DOHH2 (cell line): ENCODE results near the gene PTGFR.

Experiments used
- H3F3A ChIP-seq: fragments of 200-600 bp; sonication (generic), shearing (Covaris generic); 2 replicates; pipeline ENCODE4 v1.6.0; 2016; ENCODE audit warnings: antibody characterized with exemption, mild to moderate bottlenecking; ENCODE audit not compliant: control insufficient read depth, insufficient read depth
- H3K27ac ChIP-seq: fragments of 200-600 bp; sonication (generic); 2 replicates; pipeline ENCODE4 v1.5.1; 2014; ENCODE audit warnings: low read depth, mild to moderate bottlenecking, low read length, moderate library complexity
- H3K27me3 ChIP-seq: fragments of 200-600 bp; sonication (generic); 2 replicates; pipeline ENCODE4 v1.6.1; 2014; ENCODE audit warnings: mild to moderate bottlenecking, low read length, mixed read lengths; ENCODE audit not compliant: control insufficient read depth
- H3K36me3 ChIP-seq: fragments of 200-600 bp; sonication (generic); 2 replicates; pipeline ENCODE4 v1.6.1; 2014; ENCODE audit warnings: mild to moderate bottlenecking, low read length, moderate library complexity, mixed read lengths; ENCODE audit not compliant: control insufficient read depth
- H3K4me1 ChIP-seq: fragments of 200-600 bp; sonication (generic); 2 replicates; pipeline ENCODE4 v1.6.1; 2014; ENCODE audit warnings: mild to moderate bottlenecking, low read length, mixed read lengths; ENCODE audit not compliant: control insufficient read depth
- H3K4me2 ChIP-seq: fragments of 200-600 bp; sonication (generic); 2 replicates; pipeline ENCODE4 v1.6.0; 2014; ENCODE audit warnings: mild to moderate bottlenecking, low read length, moderate library complexity
- H3K4me3 ChIP-seq: fragments of 200-600 bp; sonication (generic); 2 replicates; pipeline ENCODE4 v1.5.1; 2014; ENCODE audit warnings: mild to moderate bottlenecking, low read length, mixed read lengths
- H3K79me2 ChIP-seq: fragments of 200-600 bp; sonication (generic); 2 replicates; pipeline ENCODE4 v1.6.1; 2014; ENCODE audit warnings: mild to moderate bottlenecking, low read length, mixed read lengths; ENCODE audit not compliant: control insufficient read depth
- H3K9me2 ChIP-seq: fragments of 200-600 bp; sonication (generic); replicated peaks from 2 replicates; pipeline ENCODE4 v1.6.1; 2014; ENCODE audit warnings: mild to moderate bottlenecking, low read length, mixed read lengths; ENCODE audit not compliant: control insufficient read depth
- H3K9me3 ChIP-seq: fragments of 200-600 bp; sonication (generic); 2 replicates; pipeline ENCODE4 v1.6.1; 2014; ENCODE audit warnings: antibody characterized with exemption, low read length, mixed read lengths; ENCODE audit not compliant: control insufficient read depth, insufficient read depth
- H4K20me1 ChIP-seq: fragments of 200-600 bp; sonication (generic); 2 replicates; pipeline ENCODE4 v1.6.0; 2014; ENCODE audit warnings: low read depth, mild to moderate bottlenecking, antibody characterized with exemption, low read length, moderate library complexity; ENCODE audit not compliant: control insufficient read depth, insufficient read depth
- EZH2phosphoT487 ChIP-seq: fragments of 200-600 bp; sonication (generic); IDR thresholded peaks from 2 replicates; pipeline ENCODE4 v1.6.1; 2017; ENCODE audit warnings: borderline replicate concordance, mild to moderate bottlenecking, antibody characterized with exemption, low read length, moderate library complexity, mixed read lengths
- TF ChIP-seq, protein P1 (sequence below): fragments of 200-600 bp; sonication (generic); IDR thresholded peaks from one replicate; pipeline ENCODE4 v1.5.1; 2014; ENCODE audit warnings: antibody characterized with exemption, mild to moderate bottlenecking, low read depth, low read length; ENCODE audit not compliant: poor library complexity, severe bottlenecking

The PTGFR gene

DNA sequence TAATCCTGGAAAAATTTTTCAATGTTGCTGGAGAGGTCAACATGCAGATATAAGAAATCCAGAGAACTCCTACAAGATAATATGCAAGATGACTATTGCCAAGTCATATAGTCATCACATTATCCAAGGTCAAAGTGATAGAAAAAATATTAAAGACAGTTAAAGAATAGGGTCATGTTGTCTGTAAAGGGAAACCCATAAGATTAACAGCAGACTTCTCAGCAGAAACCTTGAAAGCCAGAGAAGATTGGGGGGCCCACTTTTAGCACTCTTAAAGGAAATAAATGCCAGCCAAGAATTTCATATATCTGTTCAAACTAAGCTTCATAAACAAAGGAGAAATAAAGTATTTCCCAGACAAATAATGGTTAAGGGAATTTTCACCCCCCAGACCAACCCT is 64.1 kb downstream of the PTGFR start:
- Histone ChIP-seq H3K27ac (no peak overlapping the region), H3K4me3 (no peak overlapping the region), H3F3A (no peaks in the 10 kb centered on the region), H3K27me3 (no peaks in the 10 kb centered on the region), H3K79me2 (no peaks in the 10 kb centered on the region), H3K9me3 (no peaks in the 10 kb centered on the region), H3K4me2 (no peak overlapping the region), H4K20me1 (no peaks in the 10 kb centered on the region), H3K36me3 (no peaks in the 10 kb centered on the region), H3K4me1 (no peaks in the 10 kb centered on the region), H3K9me2 (no peaks in the 10 kb centered on the region)
- TF ChIP-seq, protein P1, sequence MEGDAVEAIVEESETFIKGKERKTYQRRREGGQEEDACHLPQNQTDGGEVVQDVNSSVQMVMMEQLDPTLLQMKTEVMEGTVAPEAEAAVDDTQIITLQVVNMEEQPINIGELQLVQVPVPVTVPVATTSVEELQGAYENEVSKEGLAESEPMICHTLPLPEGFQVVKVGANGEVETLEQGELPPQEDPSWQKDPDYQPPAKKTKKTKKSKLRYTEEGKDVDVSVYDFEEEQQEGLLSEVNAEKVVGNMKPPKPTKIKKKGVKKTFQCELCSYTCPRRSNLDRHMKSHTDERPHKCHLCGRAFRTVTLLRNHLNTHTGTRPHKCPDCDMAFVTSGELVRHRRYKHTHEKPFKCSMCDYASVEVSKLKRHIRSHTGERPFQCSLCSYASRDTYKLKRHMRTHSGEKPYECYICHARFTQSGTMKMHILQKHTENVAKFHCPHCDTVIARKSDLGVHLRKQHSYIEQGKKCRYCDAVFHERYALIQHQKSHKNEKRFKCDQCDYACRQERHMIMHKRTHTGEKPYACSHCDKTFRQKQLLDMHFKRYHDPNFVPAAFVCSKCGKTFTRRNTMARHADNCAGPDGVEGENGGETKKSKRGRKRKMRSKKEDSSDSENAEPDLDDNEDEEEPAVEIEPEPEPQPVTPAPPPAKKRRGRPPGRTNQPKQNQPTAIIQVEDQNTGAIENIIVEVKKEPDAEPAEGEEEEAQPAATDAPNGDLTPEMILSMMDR: no peak
- no peak for TF ChIP-seq EZH2phosphoT487

DNA sequence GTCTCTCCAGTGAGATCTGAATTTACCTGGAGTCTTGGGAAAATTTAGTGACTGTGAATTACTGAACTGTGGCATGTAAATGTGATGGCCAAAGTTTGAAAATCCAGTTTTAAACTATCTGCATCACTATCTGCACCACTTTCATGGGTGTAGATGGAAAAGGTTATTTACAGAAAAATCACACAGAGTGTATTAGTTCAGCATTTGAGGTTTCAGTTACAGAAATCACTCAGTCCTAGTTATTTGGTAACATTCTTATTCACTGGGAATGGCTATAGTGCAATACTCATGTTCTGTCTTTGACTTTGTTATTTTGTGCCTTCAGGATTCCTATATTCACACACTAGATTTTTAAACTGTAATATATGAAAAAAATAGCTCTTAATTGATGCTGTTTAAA is 68.9 kb downstream of the PTGFR start:
- Histone ChIP-seq H3K4me3 (no peak overlapping the region), H3K27me3 (no peaks in the 10 kb centered on the region), H3K36me3 (no peaks in the 10 kb centered on the region), H3K79me2 (no peaks in the 10 kb centered on the region), H3K4me1 (no peaks in the 10 kb centered on the region), H3K4me2 (no peak overlapping the region), H3K9me2 (no peaks in the 10 kb centered on the region), H4K20me1 (no peaks in the 10 kb centered on the region), H3K9me3 (no peaks in the 10 kb centered on the region), H3F3A (no peaks in the 10 kb centered on the region), H3K27ac (no peak overlapping the region)
- TF ChIP-seq, protein P1: no peak
- TF ChIP-seq EZH2phosphoT487: no peak

DNA sequence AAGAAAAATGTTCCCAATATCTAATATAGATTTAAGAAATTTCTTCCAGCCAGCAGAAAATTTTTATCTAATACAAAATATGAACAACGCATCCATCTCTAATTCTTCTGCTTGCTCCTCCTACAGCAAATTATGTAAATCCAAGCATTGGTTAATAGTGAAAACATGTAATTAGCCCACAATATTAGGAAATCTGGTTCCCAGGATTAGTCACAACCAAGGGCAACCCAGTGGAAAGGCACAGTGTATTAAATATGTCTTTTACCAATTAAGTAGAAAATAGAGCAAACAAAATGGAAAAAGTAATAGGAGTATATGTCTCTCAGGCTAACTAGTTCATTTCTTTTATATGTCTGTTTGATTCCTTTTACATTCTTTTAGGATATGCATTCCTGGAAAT is 70.0 kb downstream of the PTGFR start:
- no peak overlapping the region for H3K4me3 ChIP-seq
- no peak overlapping the region for H3K27ac ChIP-seq
- TF ChIP-seq, protein P1: no peak
- TF ChIP-seq EZH2phosphoT487: no peak
- no peaks in the 10 kb centered on the region for H3K27me3 ChIP-seq
- H3K9me2 ChIP-seq: no peaks in the 10 kb centered on the region
- H3K4me1 ChIP-seq: no peaks in the 10 kb centered on the region
- no peaks in the 10 kb centered on the region for H3F3A ChIP-seq
- no peaks in the 10 kb centered on the region for H3K79me2 ChIP-seq
- H4K20me1 ChIP-seq: no peaks in the 10 kb centered on the region
- no peaks in the 10 kb centered on the region for H3K36me3 ChIP-seq
- H3K9me3 ChIP-seq: no peaks in the 10 kb centered on the region
- no peak overlapping the region for H3K4me2 ChIP-seq

DNA sequence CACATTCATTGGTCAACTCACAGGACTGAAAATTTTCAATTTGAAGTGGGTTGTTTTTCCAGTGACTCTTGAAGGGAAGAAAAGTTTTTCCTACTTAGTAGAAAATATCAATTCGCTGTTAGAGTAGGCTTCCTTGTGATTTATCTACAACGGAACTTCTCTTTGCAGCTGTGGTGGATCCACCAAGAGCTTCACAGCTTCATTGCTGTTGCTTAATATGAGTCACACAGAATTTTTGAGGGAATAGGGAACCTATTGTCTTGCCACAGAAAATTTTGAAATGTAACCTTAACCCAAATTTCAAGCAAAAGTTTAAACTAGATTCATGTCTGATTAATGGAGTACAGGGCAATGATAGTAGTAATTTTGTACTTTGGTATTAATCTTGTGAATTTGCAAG is 71.1 kb downstream of the PTGFR start:
- Histone ChIP-seq H4K20me1 (no peaks in the 10 kb centered on the region), H3K4me2 (no peak overlapping the region), H3F3A (no peaks in the 10 kb centered on the region), H3K4me3 (no peak overlapping the region), H3K36me3 (no peaks in the 10 kb centered on the region), H3K27ac (no peak overlapping the region), H3K27me3 (no peaks in the 10 kb centered on the region), H3K79me2 (no peaks in the 10 kb centered on the region), H3K4me1 (no peaks in the 10 kb centered on the region), H3K9me2 (no peaks in the 10 kb centered on the region), H3K9me3 (no peaks in the 10 kb centered on the region)
- TF ChIP-seq, protein P1: no peak
- no peak for TF ChIP-seq EZH2phosphoT487
